Activated naive CD4-positive, alpha-beta T cell treated with anti-CD3 and anti-CD28 coated beads, Interleukin-2, amount 50 U/mL, for 24 hours (primary cell): ENCODE data around the gene OARD1.

ENCODE experiments used
- H3K27ac Mint-ChIP-seq: one replicate; pipeline ENCODE4 v1.8.0; 2021; ENCODE audit warnings: mild to moderate bottlenecking, mixed read lengths
- H3K27me3 Mint-ChIP-seq: one replicate; pipeline ENCODE4 v1.8.0; 2021; ENCODE audit warnings: mixed read lengths
- H3K36me3 Mint-ChIP-seq: one replicate; pipeline ENCODE4 v1.8.0; 2021; ENCODE audit warnings: mixed read lengths
- H3K4me1 Mint-ChIP-seq: one replicate; pipeline ENCODE4 v1.8.0; 2021; ENCODE audit warnings: mixed read lengths
- H3K4me3 Mint-ChIP-seq: one replicate; pipeline ENCODE4 v1.8.0; 2021; ENCODE audit warnings: mild to moderate bottlenecking, mixed read lengths
- H3K9me3 Mint-ChIP-seq: one replicate; pipeline ENCODE4 v1.8.0; 2021; ENCODE audit warnings: mixed read lengths

OARD1 gene

GRCh38 chr6:41062056-41062455 lies 10.1 kb downstream of the OARD1 start:
- Mint-ChIP-seq H3K9me3 (no peaks in the 10 kb centered on the region), H3K27me3 (no peaks in the 10 kb centered on the region), H3K4me1 (peaks cover 20% of the 10 kb centered on the region), H3K36me3 (peaks cover 23% of the 10 kb centered on the region), H3K27ac (no peak overlapping the region), H3K4me3 (no peak overlapping the region)

- H3K36me3 Mint-ChIP-seq: peaks cover 16% of the 10 kb centered on the region
- H3K4me3 Mint-ChIP-seq: no peak overlapping the region
- H3K4me1 Mint-ChIP-seq: peaks cover 14% of the 10 kb centered on the region
- H3K27ac Mint-ChIP-seq: no peak overlapping the region
- H3K9me3 Mint-ChIP-seq: no peaks in the 10 kb centered on the region
- H3K27me3 Mint-ChIP-seq: no peaks in the 10 kb centered on the region
These were observed 10.9 kb downstream of the OARD1 start for GRCh38 chr6:41061196-41061726.

- Mint-ChIP-seq H3K9me3 (no peaks in the 10 kb centered on the region), H3K36me3 (peaks cover 15% of the 10 kb centered on the region), H3K27ac (no peak overlapping the region), H3K27me3 (no peaks in the 10 kb centered on the region), H3K4me3 (no peak overlapping the region), H3K4me1 (peaks cover 10% of the 10 kb centered on the region)
These were observed 12.6 kb downstream of the OARD1 start for GRCh38 chr6:41059556-41059955.

- H3K27ac Mint-ChIP-seq: peak overlapping the region; percentile 23
- no peaks in the 10 kb centered on the region for H3K27me3 Mint-ChIP-seq
- no peaks in the 10 kb centered on the region for H3K9me3 Mint-ChIP-seq
- H3K4me1 Mint-ChIP-seq: peaks cover 5% of the 10 kb centered on the region
- H3K36me3 Mint-ChIP-seq: peaks cover 13% of the 10 kb centered on the region
- H3K4me3 Mint-ChIP-seq: no peak overlapping the region
These were observed 13.4 kb downstream of the OARD1 start for GRCh38 chr6:41058783-41059181.

- no peak overlapping the region for H3K4me3 Mint-ChIP-seq
- peaks cover 11% of the 10 kb centered on the region for H3K36me3 Mint-ChIP-seq
- peaks cover 19% of the 10 kb centered on the region for H3K4me1 Mint-ChIP-seq
- H3K27me3 Mint-ChIP-seq: no peaks in the 10 kb centered on the region
- no peak overlapping the region for H3K27ac Mint-ChIP-seq
- H3K9me3 Mint-ChIP-seq: no peaks in the 10 kb centered on the region
These were observed 15.2 kb downstream of the OARD1 start for GRCh38 chr6:41056768-41057490.

GRCh38 chr6:41055149-41055548 lies 17.0 kb downstream of the OARD1 start:
- peaks cover 26% of the 10 kb centered on the region for H3K4me1 Mint-ChIP-seq
- H3K27ac Mint-ChIP-seq: no peak overlapping the region
- H3K4me3 Mint-ChIP-seq: no peak overlapping the region
- H3K9me3 Mint-ChIP-seq: no peaks in the 10 kb centered on the region
- peaks cover 9% of the 10 kb centered on the region for H3K36me3 Mint-ChIP-seq
- H3K27me3 Mint-ChIP-seq: no peaks in the 10 kb centered on the region

- Mint-ChIP-seq H3K4me1 (peaks cover 26% of the 10 kb centered on the region), H3K4me3 (no peak overlapping the region), H3K9me3 (no peaks in the 10 kb centered on the region), H3K27ac (no peak overlapping the region), H3K27me3 (no peaks in the 10 kb centered on the region), H3K36me3 (peaks cover 6% of the 10 kb centered on the region)
These were observed 17.6 kb downstream of the OARD1 start for GRCh38 chr6:41054511-41054910.

GRCh38 chr6:41053041-41053440 lies 19.1 kb downstream of the OARD1 start, which contains the start of gene APOBEC2:
TSS of gene APOBEC2 (plus strand) at chr6:41053202. CDS start at chr6:41053348, 146 bp downstream.
- Mint-ChIP-seq H3K27me3 (no peaks in the 10 kb centered on the region), H3K4me3 (peak within 1 kb of the TSS; percentile 24), H3K4me1 (peaks cover 21% of the 10 kb centered on the region), H3K27ac (peak within 1 kb of the TSS; percentile 3), H3K36me3 (peaks cover 7% of the 10 kb centered on the region), H3K9me3 (no peaks in the 10 kb centered on the region)

GRCh38 chr6:41051873-41052272 lies 20.3 kb downstream of the OARD1 start:
- Mint-ChIP-seq H3K27me3 (no peaks in the 10 kb centered on the region), H3K27ac (peak overlapping the region; percentile 3), H3K4me1 (peaks cover 21% of the 10 kb centered on the region), H3K9me3 (no peaks in the 10 kb centered on the region), H3K4me3 (peak overlapping the region; percentile 24), H3K36me3 (peaks cover 10% of the 10 kb centered on the region)

GRCh38 chr6:41050536-41050935 lies 21.6 kb downstream of the OARD1 start:
- H3K9me3 Mint-ChIP-seq: no peaks in the 10 kb centered on the region
- no peak overlapping the region for H3K27ac Mint-ChIP-seq
- H3K27me3 Mint-ChIP-seq: no peaks in the 10 kb centered on the region
- peaks cover 21% of the 10 kb centered on the region for H3K4me1 Mint-ChIP-seq
- peaks cover 9% of the 10 kb centered on the region for H3K36me3 Mint-ChIP-seq
- no peak overlapping the region for H3K4me3 Mint-ChIP-seq

GRCh38 chr6:41049955-41050354 lies 22.2 kb downstream of the OARD1 start:
- H3K9me3 Mint-ChIP-seq: no peaks in the 10 kb centered on the region
- no peak overlapping the region for H3K4me3 Mint-ChIP-seq
- no peak overlapping the region for H3K27ac Mint-ChIP-seq
- peaks cover 9% of the 10 kb centered on the region for H3K36me3 Mint-ChIP-seq
- H3K4me1 Mint-ChIP-seq: peaks cover 21% of the 10 kb centered on the region
- H3K27me3 Mint-ChIP-seq: no peaks in the 10 kb centered on the region

GRCh38 chr6:41049521-41049920 lies 22.6 kb downstream of the OARD1 start:
- Mint-ChIP-seq H3K4me1 (peaks cover 21% of the 10 kb centered on the region), H3K36me3 (peaks cover 9% of the 10 kb centered on the region), H3K9me3 (no peaks in the 10 kb centered on the region), H3K27me3 (no peaks in the 10 kb centered on the region), H3K27ac (no peak overlapping the region), H3K4me3 (no peak overlapping the region)

GRCh38 chr6:41047745-41048732 lies 24.1 kb downstream of the OARD1 start:
- Mint-ChIP-seq H3K9me3 (no peaks in the 10 kb centered on the region), H3K27ac (peak overlapping the region; percentile 79)

GRCh38 chr6:41047306-41047705 lies 24.9 kb downstream of the OARD1 start:
- Mint-ChIP-seq H3K4me1 (peaks cover 11% of the 10 kb centered on the region), H3K9me3 (no peaks in the 10 kb centered on the region), H3K27ac (no peak overlapping the region)

More at GRCh38 chr6:41047745-41048732, 24.1 kb downstream of the OARD1 start:
- H3K4me3 Mint-ChIP-seq: no peak overlapping the region
- H3K4me1 Mint-ChIP-seq: peaks cover 18% of the 10 kb centered on the region
- H3K36me3 Mint-ChIP-seq: peaks cover 9% of the 10 kb centered on the region
- no peaks in the 10 kb centered on the region for H3K27me3 Mint-ChIP-seq

GRCh38 chr6:41046084-41046483 lies 26.1 kb downstream of the OARD1 start:
- no peak overlapping the region for H3K27ac Mint-ChIP-seq
- H3K36me3 Mint-ChIP-seq: peaks cover 5% of the 10 kb centered on the region
- no peaks in the 10 kb centered on the region for H3K4me1 Mint-ChIP-seq
- no peaks in the 10 kb centered on the region for H3K27me3 Mint-ChIP-seq
- no peaks in the 10 kb centered on the region for H3K9me3 Mint-ChIP-seq
- no peak overlapping the region for H3K4me3 Mint-ChIP-seq

More at GRCh38 chr6:41047306-41047705, 24.9 kb downstream of the OARD1 start:
- no peaks in the 10 kb centered on the region for H3K27me3 Mint-ChIP-seq
- peaks cover 9% of the 10 kb centered on the region for H3K36me3 Mint-ChIP-seq
- no peak overlapping the region for H3K4me3 Mint-ChIP-seq
